ENCODE data around the gene RASAL3. TPM values are rescaled to one million over a fixed set of nuclear protein-coding genes. Genes with fewer than 3 reads are reported as not detected.
A peak's percentile ranks its signal among the peaks of the same experiment; 100 is the strongest.
"Not testable (repeated sequence)": the region's sequence is repeated elsewhere in the genome, so short reads cannot be mapped to it uniquely, and the experiment has no call there.

The RASAL3 gene
- total RNA-seq, result 66.8 TPM

DNA sequence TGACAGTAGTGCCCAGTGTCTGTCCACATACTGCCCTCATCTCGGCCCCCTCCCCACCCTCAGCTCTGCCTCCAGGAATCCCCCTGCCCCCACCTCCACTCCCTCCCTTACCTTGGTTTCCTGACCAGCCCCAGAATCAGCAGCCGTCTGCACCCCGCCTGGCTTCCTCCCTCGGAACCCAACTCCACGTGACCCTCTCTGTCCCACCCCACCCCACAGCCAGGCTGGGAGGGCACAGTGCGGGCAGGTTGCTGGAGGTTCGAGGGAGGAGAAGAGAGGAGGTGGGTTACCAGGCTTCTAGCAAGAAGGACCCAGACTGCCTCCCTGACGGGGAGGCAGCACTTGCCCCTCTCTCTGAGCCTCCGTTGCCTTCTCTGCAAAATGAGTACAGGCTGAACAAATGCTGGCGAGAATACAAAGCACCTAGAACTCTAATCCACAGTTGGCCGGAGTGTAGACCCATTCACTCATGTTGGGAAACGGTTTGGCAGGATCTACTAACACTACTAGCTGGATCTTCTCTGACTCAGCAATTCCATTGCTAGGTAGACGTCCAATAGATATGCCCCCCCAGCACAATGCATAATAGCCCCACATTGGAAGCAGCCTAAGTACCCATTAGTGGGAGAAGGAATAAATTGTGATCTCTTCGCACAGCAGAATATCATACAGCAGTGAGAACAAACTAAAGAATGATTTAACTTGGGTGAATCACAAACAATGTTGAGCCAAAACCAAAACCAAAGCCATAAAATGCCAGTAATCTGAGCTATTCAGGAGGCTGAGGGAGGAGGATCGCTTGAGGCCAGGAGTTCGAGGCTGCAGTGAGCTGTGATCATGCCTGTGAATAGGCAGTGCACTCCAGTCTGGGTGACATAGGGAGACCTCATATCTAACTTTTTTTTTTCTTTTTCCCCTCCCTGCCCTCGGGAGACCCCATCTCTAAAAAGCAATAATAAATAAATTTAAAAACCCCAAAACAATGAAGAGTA lies at the start of gene RASAL3:
RASAL3 (minus strand) TSS at position 151 of the 992 bp plus-strand sequence. CDS start 186 bp downstream, outside the sequence.
- DNase-seq (ENCODE audit: low read depth in 2 of 3, low spot score in 2 of 3), result peak in 2 of 3 donors; percentile 71 to 78

- DNase-seq (ENCODE audit: low read depth in 2 of 3, low spot score in 2 of 3), result no peak
Observed at GRCh38 chr19:15511671-15512424, 47.5 kb upstream of the RASAL3 start.

DNA sequence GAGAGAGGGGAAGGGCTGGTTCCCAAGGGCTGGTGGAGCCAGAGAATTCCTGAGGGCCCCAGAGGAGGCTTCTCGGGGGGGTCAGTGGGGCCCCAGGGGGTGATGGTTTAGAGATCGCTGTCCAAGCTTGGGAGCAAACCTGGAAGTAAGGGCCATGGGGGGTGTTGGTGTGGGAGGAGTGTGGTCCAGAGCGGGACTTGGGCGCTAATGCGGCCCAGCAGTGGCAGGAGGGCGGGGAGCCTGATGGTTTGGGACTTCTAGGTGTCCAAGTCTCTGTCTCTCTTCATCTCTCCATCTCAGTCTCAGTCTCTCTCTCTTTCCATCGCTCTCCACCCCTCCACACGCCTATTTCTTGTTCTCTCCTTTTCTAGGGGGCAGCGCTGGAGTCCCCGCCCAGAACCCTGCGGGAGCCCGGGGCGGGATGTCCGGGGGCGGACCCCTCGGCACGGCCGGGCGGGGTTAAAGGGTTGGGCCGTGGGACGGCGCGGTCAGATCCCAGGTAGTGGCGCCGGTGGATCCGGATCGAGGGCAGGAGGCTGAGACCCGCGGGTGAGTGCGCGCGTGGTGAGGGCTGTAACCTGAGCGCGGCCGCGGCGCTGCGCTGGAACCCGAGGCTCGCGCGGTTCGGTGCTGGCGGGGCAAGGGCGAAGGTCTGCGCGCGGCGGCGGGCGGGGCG lies 43.8 kb upstream of the RASAL3 start, which contains the start of gene CYP4F22:
CYP4F22 (plus strand) TSS at position 491 of the 676 bp plus-strand sequence. CDS start 16,812 bp downstream, outside the sequence.
- DNase-seq (ENCODE audit: low read depth in 2 of 3, low spot score in 2 of 3), result no peak

DNA sequence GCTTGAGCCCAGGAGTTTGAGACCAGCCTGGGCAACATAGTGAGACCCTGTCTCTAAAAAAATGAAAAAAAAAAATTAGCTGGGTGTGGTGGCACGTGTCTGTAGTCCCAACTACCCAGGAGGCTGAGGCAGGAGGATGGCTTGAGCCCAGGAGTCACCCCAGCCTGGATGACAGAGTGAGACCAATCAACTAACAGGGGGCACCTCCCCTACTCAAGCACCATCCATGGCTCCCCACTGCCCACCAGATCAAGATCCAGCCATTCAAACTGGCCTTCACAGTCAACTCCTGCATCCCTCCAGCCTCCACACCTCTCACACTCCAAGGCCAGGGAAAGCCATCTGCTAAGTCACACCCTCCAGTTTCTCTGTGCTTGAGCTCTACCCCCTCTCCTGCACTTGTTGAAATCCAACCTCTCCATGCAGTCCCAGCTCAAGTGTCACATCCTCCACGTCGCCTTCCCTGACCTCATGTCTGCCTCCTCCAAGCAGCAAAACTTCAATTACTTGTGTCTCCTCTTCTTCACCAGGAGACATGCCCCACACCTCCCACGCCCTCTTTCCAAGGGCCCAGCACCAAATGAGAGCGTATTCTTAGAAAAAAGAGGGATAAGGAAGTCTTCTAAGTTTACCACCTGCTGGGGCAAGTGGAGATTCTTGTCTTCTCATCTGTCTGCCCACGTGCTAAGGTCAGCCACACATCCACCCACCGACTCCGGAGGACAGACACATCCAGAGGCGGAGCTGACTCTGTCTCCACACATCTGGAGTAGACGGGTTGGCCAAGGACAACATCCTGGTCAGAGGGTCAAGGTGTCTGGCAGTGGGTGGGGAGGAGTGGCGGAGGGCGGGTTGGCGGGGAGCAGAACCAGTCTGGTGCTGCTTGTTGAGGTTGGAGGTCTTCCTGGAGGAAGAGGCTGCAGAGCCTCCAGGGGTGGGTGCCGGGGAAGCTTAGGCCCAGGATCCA lies 43.0 kb upstream of the RASAL3 start:
- no peak for DNase-seq (ENCODE audit: low read depth in 2 of 3, low spot score in 2 of 3)

- no peak for DNase-seq (ENCODE audit: low read depth in 2 of 3, low spot score in 2 of 3)
Observed at GRCh38 chr19:15506074-15506571, 41.8 kb upstream of the RASAL3 start.

DNA sequence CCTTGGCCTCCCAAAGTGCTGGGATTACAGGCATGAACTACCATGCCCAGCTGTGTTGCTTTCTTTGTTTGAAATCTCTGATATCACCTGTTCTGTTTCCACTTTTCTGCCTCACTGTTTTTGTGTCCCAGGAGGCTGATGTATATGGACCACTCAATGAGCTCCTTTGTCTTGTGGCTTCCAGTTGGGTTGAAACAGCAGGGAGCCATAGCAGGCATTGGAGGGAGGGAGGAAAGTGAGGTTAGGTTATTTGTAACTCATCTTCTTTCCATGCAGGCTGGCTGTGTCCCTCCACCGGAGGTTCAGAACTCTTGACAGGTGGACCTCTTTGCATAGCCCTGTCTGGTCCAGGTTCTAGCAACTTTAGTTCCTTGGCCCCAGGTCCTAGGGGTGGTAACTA lies 37.9 kb upstream of the RASAL3 start:
- DNase-seq (ENCODE audit: low read depth in 2 of 3, low spot score in 2 of 3), result no peak

DNA sequence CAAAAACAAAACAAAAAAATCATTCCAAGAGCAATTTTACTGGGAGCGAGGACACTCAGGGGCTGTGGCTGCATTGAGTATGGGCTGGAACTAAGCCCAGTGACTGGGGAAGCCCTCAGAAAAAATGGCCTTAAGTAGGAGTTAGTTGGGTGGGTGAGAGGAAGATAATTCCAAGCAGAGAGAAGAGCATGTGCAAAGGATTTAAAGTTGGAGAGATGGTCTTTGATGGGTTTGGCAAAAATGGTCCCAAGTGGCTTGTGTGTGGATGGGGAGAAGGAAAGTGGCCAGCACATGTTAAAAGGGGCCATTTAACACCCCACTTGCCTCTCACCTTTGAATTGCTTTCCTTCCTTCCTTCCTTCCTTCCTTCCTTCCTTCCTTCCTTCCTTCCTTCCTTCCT lies 37.3 kb upstream of the RASAL3 start:
- DNase-seq (ENCODE audit: low read depth in 2 of 3, low spot score in 2 of 3), result no peak

DNA sequence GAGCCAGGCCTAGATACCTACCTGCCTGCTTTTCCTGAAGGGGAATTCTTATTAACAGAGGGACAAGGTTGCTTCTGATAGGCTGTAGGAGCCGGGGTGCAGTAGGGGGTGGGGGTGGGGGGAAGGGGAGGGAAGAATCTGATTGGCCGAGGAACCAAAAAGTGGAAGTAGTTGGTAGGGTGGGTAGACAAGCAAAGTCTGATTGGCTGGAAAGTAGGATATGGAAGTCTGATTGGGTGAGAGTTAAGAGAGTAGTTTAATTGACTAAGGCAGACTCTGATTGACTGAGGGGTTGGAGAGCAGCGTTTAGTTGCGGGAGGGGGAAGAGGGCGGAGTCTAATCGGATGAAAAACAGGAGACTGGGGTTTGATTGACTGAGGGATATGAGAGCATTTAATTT lies 34.6 kb upstream of the RASAL3 start:
- DNase-seq (ENCODE audit: low read depth in 2 of 3, low spot score in 2 of 3), result peak in 1 of 3 donors; percentile 25

GRCh38 chr19:15498156-15498858 lies 34.0 kb upstream of the RASAL3 start:
- no peak for DNase-seq (ENCODE audit: low read depth in 2 of 3, low spot score in 2 of 3)

- no peak for DNase-seq (ENCODE audit: low read depth in 2 of 3, low spot score in 2 of 3)
Observed at GRCh38 chr19:15495151-15495550, 30.8 kb upstream of the RASAL3 start.

GRCh38 chr19:15488489-15489226 lies 24.3 kb upstream of the RASAL3 start:
- no peak for DNase-seq (ENCODE audit: low read depth in 2 of 3, low spot score in 2 of 3)

- no peak for DNase-seq (ENCODE audit: low read depth in 2 of 3, low spot score in 2 of 3)
Observed at GRCh38 chr19:15487038-15487437, 22.7 kb upstream of the RASAL3 start.

DNA sequence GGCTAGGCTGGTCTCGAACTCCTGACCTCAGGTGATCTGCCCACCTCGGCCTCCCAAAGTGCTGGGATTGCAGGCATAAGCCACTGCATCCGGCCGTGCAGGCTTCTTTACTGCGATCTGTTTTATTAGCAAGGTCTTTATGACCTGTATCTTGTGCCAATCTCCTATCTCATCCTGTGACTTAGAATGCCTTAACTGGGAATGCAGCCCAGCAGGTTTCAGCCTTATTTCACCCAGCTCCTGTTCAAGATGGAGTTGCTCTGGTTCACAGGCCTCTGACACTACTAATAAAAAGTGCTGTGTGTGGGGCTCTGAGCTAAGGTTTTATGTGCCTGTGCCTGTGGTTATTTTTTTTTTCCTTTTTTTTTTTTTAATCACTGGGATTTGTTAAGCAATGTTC lies 21.4 kb upstream of the RASAL3 start:
- DNase-seq (ENCODE audit: low read depth in 2 of 3, low spot score in 2 of 3), result not testable (repeated sequence)

DNA sequence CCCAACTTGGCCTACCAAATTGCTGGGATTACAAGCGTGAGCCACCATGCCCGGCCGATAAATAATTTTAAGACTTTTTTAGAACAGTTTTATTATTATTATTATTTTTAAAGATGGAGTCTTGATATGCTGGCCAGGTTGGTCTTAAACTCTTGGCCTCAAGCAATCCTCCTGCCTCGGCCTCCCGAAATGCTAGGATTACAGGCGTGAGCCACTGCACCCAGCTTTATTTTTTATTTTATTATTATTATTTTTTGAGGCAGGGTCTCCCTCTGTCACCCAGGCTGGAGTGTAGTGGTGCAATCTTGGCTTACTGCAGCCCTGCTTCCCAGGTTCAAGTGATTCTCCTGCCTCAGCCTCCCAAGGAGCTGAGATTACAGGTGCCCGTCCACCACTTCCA lies 16.7 kb upstream of the RASAL3 start:
- not testable (repeated sequence) for DNase-seq (ENCODE audit: low read depth in 2 of 3, low spot score in 2 of 3)

- DNase-seq (ENCODE audit: low read depth in 2 of 3, low spot score in 2 of 3), result peak in 2 of 3 donors; percentile 71 to 85
Observed at GRCh38 chr19:15479391-15480345, 15.3 kb upstream of the RASAL3 start, which contains the start of gene PGLYRP2. PGLYRP2 (minus strand) TSS chr19:15479501; CDS start chr19:15479371, 130 bp downstream.

- DNase-seq (ENCODE audit: low read depth in 2 of 3, low spot score in 2 of 3), result peak in 1 of 3 donors; percentile 32
Observed at GRCh38 chr19:15476325-15476724, 12.0 kb upstream of the RASAL3 start.

GRCh38 chr19:15475611-15476010 lies 11.3 kb upstream of the RASAL3 start:
- no peak for DNase-seq (ENCODE audit: low read depth in 2 of 3, low spot score in 2 of 3)
